Stimulated activated CD4-positive, alpha-beta T cell treated with anti-CD3 and anti-CD28 coated beads, Interleukin-15, amount 100 ng/mL, for 1 hour (primary cell): ENCODE data around the gene PSEN1.

Source experiments
- DNase-seq, 2 donors: peaks; one replicate each; pipeline ENCODE4 v3.0.0-alpha.2; 2020; ENCODE audit warnings: low read depth in 1 of 2, low spot score in 1 of 2

PSEN1 gene

GRCh38 chr14:73269729-73270531 is 133.6 kb downstream of the PSEN1 start:
- DNase-seq, result no peak

- DNase-seq, result no peak
Measured at GRCh38 chr14:73272393-73272792, 136.1 kb downstream of the PSEN1 start.
